Heart left ventricle (tissue), 13 donors: ENCODE measurements around the gene ING1.

ENCODE experiments used
- POLR2A ChIP-seq, 2 donors: fragments of 450-650 bp; IDR thresholded peaks; one replicate each; pipeline ENCODE4 v1.6.1; 2017; ENCODE audit warnings: antibody characterized with exemption in 2 of 2, mild to moderate bottlenecking in 2 of 2, moderate library complexity in 2 of 2
- TF ChIP-seq, protein P1 (sequence below), 12 donors: fragments of 200-600 bp; sonication (generic) in 4 of 12; IDR thresholded peaks; one replicate each; pipeline versions ENCODE4 v1.5.0 to v1.8.0; 2018 to 2022; ENCODE audit warnings: antibody characterized with exemption in 12 of 12, mild to moderate bottlenecking in 5 of 12
- donor health status: ischemic (EF 13 %, LVEDD 7.1; RV severe dilation, severe dysfunction).
- donor health status: DM: no; HTN: yes; CAD: no.
- donor health status: DM: no; HTN: no; CAD: no.
- donor health status: ischemic (EF 25% LVEDD 6.9; RV normal size, moderate dysfunction).
- donor health status: ischemic (EF 25% LVEDD 5.7; RV mildly dilated, moderate dysfunction).
- donor health status: ischemic (EF 35%, LVEDD 5.7; RV mildly dilated, moderate dysfunction).
- donor health status: nonischemic (EF 11% LVEDD 7.7; RV severe dilation, severe dysfunction).
- donor health status: DM: yes; HTN: yes; CAD: no.
- donor health status: PGD.
- donor health status: ischemic (EF 29% LVEDD 5.4; RV normal size, mild dysfunction).
- donor health status: nonischemic (EF 23%, LVEDD 6.1; RV moderate dilation, normal function).

DNA sequence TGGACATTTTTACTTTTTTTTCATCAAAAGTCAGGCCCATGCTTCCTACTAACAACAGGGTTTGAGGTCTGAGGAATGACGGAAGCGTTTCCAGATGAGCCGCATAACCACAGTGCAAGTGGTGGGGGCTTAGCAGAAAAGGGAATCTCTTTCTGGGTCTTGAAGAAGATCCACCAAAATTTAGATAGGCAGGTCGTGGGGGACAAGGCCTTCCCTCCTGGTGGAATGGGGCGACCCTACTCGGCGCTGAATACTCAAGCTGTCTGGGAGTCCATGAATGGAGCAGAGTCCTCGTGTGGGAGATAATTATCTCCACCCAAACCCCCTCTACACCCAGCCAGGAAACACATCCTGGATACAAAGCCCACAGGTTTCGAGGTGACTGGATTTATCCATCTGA, 44.5 kb upstream of the ING1 start:
- TF ChIP-seq, protein P1, sequence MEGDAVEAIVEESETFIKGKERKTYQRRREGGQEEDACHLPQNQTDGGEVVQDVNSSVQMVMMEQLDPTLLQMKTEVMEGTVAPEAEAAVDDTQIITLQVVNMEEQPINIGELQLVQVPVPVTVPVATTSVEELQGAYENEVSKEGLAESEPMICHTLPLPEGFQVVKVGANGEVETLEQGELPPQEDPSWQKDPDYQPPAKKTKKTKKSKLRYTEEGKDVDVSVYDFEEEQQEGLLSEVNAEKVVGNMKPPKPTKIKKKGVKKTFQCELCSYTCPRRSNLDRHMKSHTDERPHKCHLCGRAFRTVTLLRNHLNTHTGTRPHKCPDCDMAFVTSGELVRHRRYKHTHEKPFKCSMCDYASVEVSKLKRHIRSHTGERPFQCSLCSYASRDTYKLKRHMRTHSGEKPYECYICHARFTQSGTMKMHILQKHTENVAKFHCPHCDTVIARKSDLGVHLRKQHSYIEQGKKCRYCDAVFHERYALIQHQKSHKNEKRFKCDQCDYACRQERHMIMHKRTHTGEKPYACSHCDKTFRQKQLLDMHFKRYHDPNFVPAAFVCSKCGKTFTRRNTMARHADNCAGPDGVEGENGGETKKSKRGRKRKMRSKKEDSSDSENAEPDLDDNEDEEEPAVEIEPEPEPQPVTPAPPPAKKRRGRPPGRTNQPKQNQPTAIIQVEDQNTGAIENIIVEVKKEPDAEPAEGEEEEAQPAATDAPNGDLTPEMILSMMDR (IDR thresholded peaks at IDR 0.05): no peak
- TF ChIP-seq POLR2A (IDR thresholded peaks at IDR 0.05): no peak
